Neuronal stem cell (in vitro differentiated cells): ENCODE measurements around the gene SIAE.

Experiments
- DNase-seq: peaks from one replicate; pipeline ENCODE4 v3.0.0-alpha.2; 2013; ENCODE audit warnings: low spot score
- H2AFZ ChIP-seq: one replicate; pipeline ENCODE4 v1.6.1; 2013; ENCODE audit warnings: mild to moderate bottlenecking, low read length, inconsistent platforms
- H2AK5ac ChIP-seq: 2 replicates; pipeline ENCODE4 v1.6.1; 2013; ENCODE audit warnings: low read depth, mild to moderate bottlenecking, inconsistent platforms, low read length, moderate library complexity, mixed read lengths
- H2BK120ac ChIP-seq: 2 replicates; pipeline ENCODE4 v1.6.1; 2013; ENCODE audit warnings: low read depth, mild to moderate bottlenecking, inconsistent platforms, low read length, moderate library complexity, mixed read lengths
- H2BK12ac ChIP-seq: one replicate; pipeline ENCODE4 v1.6.1; 2013; ENCODE audit warnings: low read length, inconsistent platforms
- H2BK15ac ChIP-seq: 2 replicates; pipeline ENCODE4 v1.6.1; 2013; ENCODE audit warnings: mild to moderate bottlenecking, low read length, inconsistent platforms, mixed read lengths
- H2BK5ac ChIP-seq: one replicate; pipeline ENCODE4 v1.6.1; 2013; ENCODE audit warnings: inconsistent platforms, mild to moderate bottlenecking, low read length, moderate library complexity
- H3K14ac ChIP-seq: one replicate; pipeline ENCODE4 v1.6.1; 2013; ENCODE audit warnings: low read length, inconsistent platforms
- H3K18ac ChIP-seq: 2 replicates; pipeline ENCODE4 v1.6.1; 2013; ENCODE audit warnings: low read length, inconsistent platforms
- H3K23ac ChIP-seq: 2 replicates; pipeline ENCODE4 v1.6.1; 2013; ENCODE audit warnings: low read depth, mild to moderate bottlenecking, mixed read lengths, low read length, inconsistent platforms; ENCODE audit not compliant: poor library complexity
- H3K27ac ChIP-seq: replicated peaks from 3 replicates; pipeline ENCODE4 v1.5.1; 2013; ENCODE audit warnings: low read length, inconsistent platforms
- H3K27me3 ChIP-seq, 3 experiments: 2 replicates each; pipeline ENCODE4 v1.6.1; 2013; ENCODE audit warnings: low read length in 3 of 3, mild to moderate bottlenecking in 2 of 3, inconsistent platforms in 1 of 3, low read depth in 1 of 3, mixed read lengths in 1 of 3, moderate library complexity in 1 of 3; ENCODE audit not compliant: control insufficient read depth in 3 of 3, insufficient read depth in 3 of 3
- H3K36me3 ChIP-seq, 2 donors: replicated peaks in 1 of 2; 2 replicates each; pipeline ENCODE4 v1.6.1; 2013; ENCODE audit warnings: low read length in 2 of 2; ENCODE audit not compliant: control insufficient read depth in 2 of 2, insufficient read depth in 2 of 2
- H3K4ac ChIP-seq: 2 replicates; pipeline ENCODE4 v1.6.1; 2013; ENCODE audit warnings: inconsistent platforms, mild to moderate bottlenecking, low read length, moderate library complexity
- H3K4me1 ChIP-seq, 2 donors: 1 replicate in 1 of 2; 2 replicates in 1 of 2; pipeline ENCODE4 v1.6.1; 2013; ENCODE audit warnings: low read length in 2 of 2, low read depth in 1 of 2; ENCODE audit not compliant: control insufficient read depth in 2 of 2, insufficient read depth in 1 of 2
- H3K4me2 ChIP-seq: one replicate; pipeline ENCODE4 v1.6.1; 2013; ENCODE audit warnings: mild to moderate bottlenecking, low read length, inconsistent platforms; ENCODE audit not compliant: insufficient read depth, poor library complexity, severe bottlenecking
- H3K4me3 ChIP-seq, 2 donors: 2 replicates each; pipeline ENCODE4 v1.5.1; 2013; ENCODE audit warnings: low read length in 2 of 2, mild to moderate bottlenecking in 2 of 2, inconsistent platforms in 1 of 2, moderate library complexity in 1 of 2
- H3K79me1 ChIP-seq: one replicate; pipeline ENCODE4 v1.6.1; 2013; ENCODE audit warnings: low read depth, mild to moderate bottlenecking, inconsistent platforms, low read length, moderate library complexity
- H3K9ac ChIP-seq: one replicate; pipeline ENCODE4 v1.6.1; 2013; ENCODE audit warnings: mild to moderate bottlenecking, low read depth, low read length, inconsistent platforms; ENCODE audit not compliant: poor library complexity
- H3K9me3 ChIP-seq, 2 donors: replicated peaks in 1 of 2; 2 replicates each; pipeline versions ENCODE3 to v1.6.1; 2013; ENCODE audit warnings: low read length in 2 of 2, mild to moderate bottlenecking in 2 of 2, inconsistent platforms in 1 of 2, low read depth in 1 of 2, mixed read lengths in 1 of 2, moderate library complexity in 1 of 2; ENCODE audit not compliant: control insufficient read depth in 2 of 2, insufficient read depth in 1 of 2
- H4K8ac ChIP-seq: one replicate; pipeline ENCODE4 v1.6.1; 2013; ENCODE audit warnings: low read depth, mild to moderate bottlenecking, inconsistent platforms, low read length, moderate library complexity
- H4K91ac ChIP-seq: one replicate; pipeline ENCODE4 v1.6.1; 2013; ENCODE audit warnings: low read length, low read depth, mild to moderate bottlenecking, inconsistent platforms; ENCODE audit not compliant: poor library complexity
- WGBS, 2 donors: extraction: QIAGEN DNeasy Blood & Tissue Kit; methylation state at CpG; one replicate each; pipeline ENCODE4 v1.1.7; 2013; ENCODE audit warnings: missing lambda C conversion rate in 2 of 2, mixed read lengths in 1 of 2; ENCODE audit not compliant: insufficient read length in 2 of 2, insufficient replicate concordance in 1 of 2; ENCODE audit errors: extremely low coverage in 2 of 2; 5-methylcytosine and 5-hydroxymethylcytosine counted together

SIAE gene

GRCh38 chr11:124612567-124613246 lies 60.8 kb downstream of the SIAE start:
- no peak overlapping the region for H3K4ac ChIP-seq
- peaks cover 0 to 17% (median 0%) of the 10 kb centered on the region in 3 experiments for H3K27me3 ChIP-seq
- H3K9ac ChIP-seq: no peak overlapping the region
- no peaks in the 10 kb centered on the region for H3K36me3 ChIP-seq
- H4K8ac ChIP-seq: no peak overlapping the region
- H3K79me1 ChIP-seq: no peaks in the 10 kb centered on the region
- no peak overlapping the region for H2BK12ac ChIP-seq
- H2BK120ac ChIP-seq: no peak overlapping the region
- H3K23ac ChIP-seq: no peak overlapping the region
- no peak overlapping the region for H3K14ac ChIP-seq
- no peak overlapping the region for H2AK5ac ChIP-seq
- H3K18ac ChIP-seq: no peak overlapping the region
- H3K9me3 ChIP-seq: no peaks in the 10 kb centered on the region
- no peak overlapping the region for H4K91ac ChIP-seq
- no peak overlapping the region for H3K4me2 ChIP-seq
- no peak overlapping the region for H2BK15ac ChIP-seq
- H3K27ac ChIP-seq: no peak overlapping the region
- no peak overlapping the region for H2BK5ac ChIP-seq
- H3K4me3 ChIP-seq: no peak overlapping the region
- no peaks in the 10 kb centered on the region for H3K4me1 ChIP-seq
- no CpG with 5 or more reads among the region's 10 CpGs for WGBS, 2 donors
- no peak for DNase-seq
- H2AFZ ChIP-seq: no peak overlapping the region

- Histone ChIP-seq H3K4ac (no peak overlapping the region), H3K9ac (no peak overlapping the region), H2AK5ac (no peak overlapping the region), H2BK120ac (no peak overlapping the region), H3K23ac (no peak overlapping the region), H3K14ac (no peak overlapping the region), H3K27me3 (peaks cover 0 to 11% (median 0%) of the 10 kb centered on the region in 3 experiments), H3K4me3 (no peak overlapping the region), H3K9me3 (no peaks in the 10 kb centered on the region), H3K79me1 (no peaks in the 10 kb centered on the region), H4K8ac (no peak overlapping the region), H2BK12ac (no peak overlapping the region), H2AFZ (no peak overlapping the region), H4K91ac (no peak overlapping the region), H2BK5ac (no peak overlapping the region), H3K4me1 (no peaks in the 10 kb centered on the region), H3K36me3 (no peaks in the 10 kb centered on the region), H3K4me2 (no peak overlapping the region), H2BK15ac (no peak overlapping the region), H3K27ac (no peak overlapping the region), H3K18ac (no peak overlapping the region)
- WGBS, 2 donors: no CpG with 5 or more reads among the region's 3 CpGs
- DNase-seq: no peak
Measured at GRCh38 chr11:124612045-124612444, 61.5 kb downstream of the SIAE start.

DNA sequence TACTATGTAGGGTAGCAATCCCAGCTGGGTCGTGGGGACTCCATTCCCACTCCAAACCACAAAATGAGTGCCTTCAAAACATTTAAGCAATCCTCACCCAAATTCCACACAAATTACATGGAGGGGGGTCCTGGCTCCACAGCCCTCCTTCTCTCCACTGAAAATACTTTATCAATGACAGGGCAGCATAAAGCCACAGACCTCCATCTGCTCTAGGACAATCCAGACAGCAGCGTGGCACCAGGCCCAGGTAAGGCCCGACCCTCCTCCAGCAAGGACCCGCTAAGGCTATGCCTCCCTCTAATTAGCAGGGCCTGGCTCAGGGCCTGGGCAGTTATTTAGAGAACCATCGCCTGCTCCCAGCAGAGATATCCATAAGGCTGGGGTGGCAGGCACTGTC lies 62.5 kb downstream of the SIAE start, which contains the start of gene PANX3:
PANX3 (plus strand) TSS at position 365 of the 400 bp plus-strand sequence. CDS start 129 bp downstream, outside the sequence.
- H4K8ac ChIP-seq: no peak within 1 kb of the TSS
- no CpG with 5 or more reads among the region's 5 CpGs for WGBS, 2 donors
- peak within 1 kb of the TSS; percentile 5 for H2AK5ac ChIP-seq
- no peak within 1 kb of the TSS for H2BK120ac ChIP-seq
- no peak within 1 kb of the TSS for H3K4ac ChIP-seq
- no peak for DNase-seq
- no peak within 1 kb of the TSS for H3K4me2 ChIP-seq
- H2AFZ ChIP-seq: no peak within 1 kb of the TSS
- no peak within 1 kb of the TSS for H2BK15ac ChIP-seq
- no peak within 1 kb of the TSS for H3K9ac ChIP-seq
- peak within 1 kb of the TSS; percentile 60 for H3K23ac ChIP-seq
- no peak within 1 kb of the TSS for H2BK5ac ChIP-seq
- H3K18ac ChIP-seq: no peak within 1 kb of the TSS
- peaks cover 0 to 8% (median 0%) of the 10 kb centered on the region in 3 experiments for H3K27me3 ChIP-seq
- H3K9me3 ChIP-seq: no peaks in the 10 kb centered on the region
- H3K36me3 ChIP-seq: no peaks in the 10 kb centered on the region
- no peaks in the 10 kb centered on the region for H3K79me1 ChIP-seq
- H4K91ac ChIP-seq: no peak within 1 kb of the TSS
- no peak within 1 kb of the TSS for H3K27ac ChIP-seq
- H2BK12ac ChIP-seq: no peak within 1 kb of the TSS
- H3K4me1 ChIP-seq: no peaks in the 10 kb centered on the region
- H3K4me3 ChIP-seq: no peak within 1 kb of the TSS
- H3K14ac ChIP-seq: no peak within 1 kb of the TSS

- no peak overlapping the region for H3K23ac ChIP-seq
- no peak overlapping the region for H3K14ac ChIP-seq
- peaks cover 0 to 8% (median 0%) of the 10 kb centered on the region in 3 experiments for H3K27me3 ChIP-seq
- no peak overlapping the region for H3K4ac ChIP-seq
- H3K9ac ChIP-seq: no peak overlapping the region
- no peak overlapping the region for H3K18ac ChIP-seq
- H2BK12ac ChIP-seq: no peak overlapping the region
- H2BK15ac ChIP-seq: no peak overlapping the region
- WGBS, 2 donors: no CpG with 5 or more reads among the region's 2 CpGs
- no peak overlapping the region for H3K4me2 ChIP-seq
- H2BK120ac ChIP-seq: no peak overlapping the region
- no peaks in the 10 kb centered on the region for H3K36me3 ChIP-seq
- no peak overlapping the region for H2AK5ac ChIP-seq
- H3K27ac ChIP-seq: no peak overlapping the region
- DNase-seq: no peak
- no peak overlapping the region for H3K4me3 ChIP-seq
- H3K79me1 ChIP-seq: no peaks in the 10 kb centered on the region
- no peak overlapping the region for H4K8ac ChIP-seq
- H4K91ac ChIP-seq: no peak overlapping the region
- H2BK5ac ChIP-seq: no peak overlapping the region
- no peaks in the 10 kb centered on the region for H3K4me1 ChIP-seq
- no peak overlapping the region for H2AFZ ChIP-seq
- no peaks in the 10 kb centered on the region for H3K9me3 ChIP-seq
Measured at GRCh38 chr11:124610295-124610694, 63.2 kb downstream of the SIAE start.
